K562 (cell line): ENCODE data around the gene CLPSL2. TPM values are rescaled to one million over a fixed set of nuclear protein-coding genes. Genes with fewer than 3 reads are reported as not detected.
A peak's percentile ranks its signal among the peaks of the same experiment; 100 is the strongest.

Experiments used
- FOXA3 ChIP-seq, 2 experiments: fragments of 450-650 bp in 1 of 2; sonication (generic) in 1 of 2; formaldehyde crosslinking; IDR thresholded peaks in 1 of 2; conservative IDR thresholded peaks in 1 of 2; 2 replicates each; pipeline versions ENCODE4 v1.4.0 to v1.8.0; 2020 to 2022; ENCODE audit warnings: mild to moderate bottlenecking in 2 of 2, missing genetic modification reagents in 1 of 2
- KAT2B ChIP-seq: IDR thresholded peaks from one replicate; pipeline ENCODE4 v1.6.1; 2012; ENCODE audit warnings: low read depth, mild to moderate bottlenecking, control low read depth, inconsistent platforms, low read length, moderate library complexity
- MAFF ChIP-seq: IDR thresholded peaks from 2 replicates; pipeline ENCODE4 v1.6.1; 2012; ENCODE audit warnings: low read length, improper control_type of control experiment
- MLX ChIP-seq, 2 experiments: fragments of 450-650 bp in 1 of 2; sonication (generic) in 1 of 2; formaldehyde crosslinking; conservative IDR thresholded peaks; 2 replicates each; pipeline versions ENCODE4 v1.4.0 to v1.8.1; 2020 to 2022; ENCODE audit warnings: mild to moderate bottlenecking in 1 of 2, missing genetic modification reagents in 1 of 2
- PURB ChIP-seq: sonication (generic); formaldehyde crosslinking; IDR thresholded peaks from 2 replicates; pipeline ENCODE4 v1.9.0; 2021; ENCODE audit warnings: low read depth, mild to moderate bottlenecking, missing genetic modification reagents
- RUNX1 ChIP-seq: sonication (generic); IDR thresholded peaks from 2 replicates; pipeline ENCODE4 v1.6.1; 2016; ENCODE audit warnings: antibody characterized with exemption, low read depth
- TBP ChIP-seq: optimal IDR thresholded peaks from 2 replicates; pipeline ENCODE3; 2011; ENCODE audit warnings: low read depth, low read length, improper control_type of control experiment
- TOE1 ChIP-seq, 2 experiments: fragments of 450-650 bp in 1 of 2; sonication (generic) in 1 of 2; formaldehyde crosslinking in 1 of 2; IDR thresholded peaks; 2 replicates each; pipeline versions ENCODE4 v1.7.1 to v1.8.0; 2016 to 2022; ENCODE audit warnings: borderline replicate concordance in 2 of 2, mild to moderate bottlenecking in 2 of 2, antibody characterized with exemption in 1 of 2, inconsistent platforms in 1 of 2, low read depth in 1 of 2, missing genetic modification reagents in 1 of 2, moderate library complexity in 1 of 2
- ZC3H11A ChIP-seq: IDR thresholded peaks from 2 replicates; pipeline ENCODE4 v1.6.1; 2012; ENCODE audit warnings: low read depth, low read length, improper control_type of control experiment
- ZFX ChIP-seq: sonication (generic); formaldehyde crosslinking; IDR thresholded peaks from 2 replicates; pipeline ENCODE4 v1.8.0; 2022; ENCODE audit warnings: mild to moderate bottlenecking, missing genetic modification reagents, moderate library complexity
- ZNF395 ChIP-seq: fragments of 200-800 bp; sonication (Bioruptor generic); IDR thresholded peaks from 2 replicates; pipeline ENCODE4 v1.6.1; 2017; ENCODE audit warnings: missing genetic modification characterization, missing compliant biosample characterization
- ZNF57 ChIP-seq: fragments of 450-650 bp; formaldehyde crosslinking; IDR thresholded peaks from 2 replicates; pipeline ENCODE4 v1.4.0; 2020; ENCODE audit warnings: mild to moderate bottlenecking, moderate library complexity
- ZNF695 ChIP-seq: fragments of 450-650 bp; formaldehyde crosslinking; IDR thresholded peaks from 2 replicates; pipeline ENCODE4 v1.4.0; 2020; ENCODE audit warnings: mild to moderate bottlenecking, moderate library complexity
- polyA plus RNA-seq, 8 experiments: library from polyadenylated mRNA; depleted of rRNA in 4 of 8; stranded (reverse) in 5 of 8; unstranded in 3 of 8; fragments of >200 nt; fragmentation: Nextera tagmentation in 2 of 8; fragmentation: Illumina TruSeq in 1 of 8; extraction: Ambion mirVana in 2 of 8; extraction: Trizol in 1 of 8; gene quantifications; 2 replicates each; pipeline versions ENCODE4 v1.2.1 to v1.2.3, GENCODE V29; 2011 to 2014; ENCODE audit warnings: inconsistent platforms in 1 of 8, missing spikeins in 1 of 8
- total RNA-seq, 7 experiments: library from RNA; depleted of rRNA in 6 of 7; stranded (reverse); fragments of >200 nt in 6 of 7; fragmentation: Illumina TruSeq in 2 of 7; extraction: Trizol in 2 of 7; gene quantifications; 2 replicates each; pipeline versions ENCODE4 v1.2.1 to v1.2.3, GENCODE V29; 2011 to 2021; ENCODE audit warnings: low replicate concordance in 1 of 7

Gene CLPSL2
- total and polyA plus RNA-seq, 9 of the 15 experiments (the other 6 are each of a cell fraction or from before 2014, with no cell fraction given), result not detected

DNA sequence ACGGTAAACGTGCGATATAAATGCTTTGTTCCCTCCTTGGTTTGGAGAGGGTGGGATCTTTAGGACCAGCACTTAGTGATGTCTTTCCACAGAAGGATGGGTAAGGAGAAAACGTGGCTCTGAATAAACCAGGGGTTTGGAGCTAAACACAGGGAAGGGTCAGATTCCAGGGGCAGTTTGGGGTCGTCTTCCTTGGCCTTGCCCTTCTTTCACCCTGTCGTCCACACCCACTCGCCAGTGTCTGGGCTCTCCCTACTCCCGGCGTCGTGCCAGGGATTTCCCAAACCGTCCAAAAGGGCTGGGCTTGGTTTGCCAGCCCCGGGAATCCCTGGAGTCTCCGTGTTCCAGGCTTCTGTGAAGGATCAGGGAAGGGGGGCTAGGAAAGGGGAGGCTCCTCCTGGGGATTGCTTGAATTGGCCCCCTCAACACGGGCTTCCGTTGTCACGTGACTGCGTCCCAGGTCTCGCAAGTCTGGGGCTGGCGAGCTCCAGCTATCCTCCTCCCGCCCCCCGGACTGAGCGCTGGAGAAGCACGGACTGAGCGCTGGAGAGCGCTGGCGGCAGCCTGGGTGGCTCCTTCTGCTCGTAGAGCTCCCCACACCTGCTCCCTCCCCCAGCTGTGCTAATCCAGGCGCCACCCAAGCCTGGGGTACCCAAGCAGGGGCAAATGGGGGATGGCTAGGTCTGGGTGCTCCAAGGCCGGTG is 49.0 kb upstream of the CLPSL2 start (continued):
- TF ChIP-seq ZC3H11A (no peak), MLX (CRISPR knock-in tag; conservative IDR thresholded peaks at IDR 0.05) (no peak), ZFX (no peak), ZNF57 (CRISPR knock-in tag) (no peak), MAFF (no peak), RUNX1 (no peak), KAT2B (no peak), PURB (CRISPR knock-in tag) (no peak), ZNF395 (no peak), TOE1 (IDR thresholded peaks at IDR 0.05; ENCODE audit: borderline replicate concordance) (peak; percentile 99), TOE1 (CRISPR knock-in tag; IDR thresholded peaks at IDR 0.05; ENCODE audit: borderline replicate concordance, low read depth) (no peak), TBP (no peak), ZNF695 (CRISPR knock-in tag) (no peak), FOXA3 (CRISPR knock-in tag; conservative IDR thresholded peaks at IDR 0.05 in 1 of 2, IDR thresholded peaks at IDR 0.05 in 1 of 2) (0 out of 4 replicates have a peak, but pooled peaks of 1 of the 2 experiments have one; percentile 5)
